HEK293 (cell line): ENCODE measurements around the gene PIK3AP1.
"Not testable (repeated sequence)": the region's sequence is repeated elsewhere in the genome, so short reads cannot be mapped to it uniquely, and the experiment has no call there.

Experiments used
- CTCF ChIA-PET: fragments of 350-600 bp; formaldehyde crosslinking; extraction: SDS; loops from one replicate; lab custom pipeline; 2021; ENCODE audit warnings: antibody characterized with exemption; lab: Yijun Ruan, JAX
- POLR2A ChIA-PET: fragments of 300-600 bp; formaldehyde crosslinking; extraction: SDS; loops from one replicate; lab custom pipeline; 2020; ENCODE audit warnings: antibody characterized with exemption, inconsistent platforms; lab: Yijun Ruan, JAX
- H3K27ac ChIP-seq: fragments of 200-500 bp; sonication (Bioruptor generic); 2 replicates; pipeline ENCODE4 v1.5.1; 2014; ENCODE audit warnings: low read depth, low read length, control low read depth, inconsistent platforms; ENCODE audit errors: extremely low read depth
- H3K36me3 ChIP-seq, 2 experiments: fragments of 200-500 bp in 1 of 2; sonication (Bioruptor generic) in 1 of 2; 1 replicate in 1 of 2; 2 replicates in 1 of 2; pipeline ENCODE4 v1.5.1; 2014 to 2017; ENCODE audit warnings: inconsistent platforms in 2 of 2, low read length in 2 of 2; ENCODE audit not compliant: control insufficient read depth in 2 of 2, insufficient read depth in 1 of 2
- H3K4me1 ChIP-seq: fragments of 200-500 bp; sonication (Bioruptor generic); 2 replicates; pipeline ENCODE4 v1.5.1; 2014; ENCODE audit warnings: mild to moderate bottlenecking, low read length, inconsistent platforms; ENCODE audit not compliant: control insufficient read depth, insufficient read depth
- H3K4me3 ChIP-seq: 2 replicates; pipeline ENCODE4 v1.5.1; 2011; ENCODE audit warnings: low read depth, mild to moderate bottlenecking, control low read depth, low read length, moderate library complexity
- H3K9me3 ChIP-seq: fragments of 200-500 bp; sonication (Bioruptor generic); 2 replicates; pipeline ENCODE4 v1.5.1; 2014; ENCODE audit warnings: low read depth, low read length, inconsistent platforms; ENCODE audit not compliant: control insufficient read depth, insufficient read depth
- GFI1B ChIP-seq: fragments of 450-650 bp; formaldehyde crosslinking; IDR thresholded peaks from 2 replicates; pipeline ENCODE4 v1.5.1; 2016; ENCODE audit warnings: missing biosample characterization, missing genetic modification characterization
- GLIS1 ChIP-seq: fragments of 450-650 bp; formaldehyde crosslinking; IDR thresholded peaks from 2 replicates; pipeline ENCODE4 v1.5.1; 2016; ENCODE audit warnings: missing biosample characterization, missing genetic modification characterization
- HOXC10 ChIP-seq: sonication (generic); formaldehyde crosslinking; IDR thresholded peaks from 2 replicates; pipeline ENCODE4 v1.8.1; 2023; ENCODE audit warnings: mild to moderate bottlenecking, missing genetic modification reagents
- MYNN ChIP-seq: fragments of 450-650 bp; formaldehyde crosslinking; IDR thresholded peaks from 2 replicates; pipeline ENCODE4 v1.5.1; 2016; ENCODE audit warnings: missing biosample characterization, missing genetic modification characterization, borderline replicate concordance
- SCRT1 ChIP-seq: fragments of 450-650 bp; formaldehyde crosslinking; IDR thresholded peaks from 2 replicates; pipeline ENCODE4 v1.5.1; 2016; ENCODE audit warnings: missing biosample characterization, missing genetic modification characterization, borderline replicate concordance
- SCRT2 ChIP-seq: fragments of 450-650 bp; formaldehyde crosslinking; IDR thresholded peaks from 2 replicates; pipeline ENCODE4 v1.5.1; 2016; ENCODE audit warnings: missing biosample characterization, missing genetic modification characterization
- ZNF121 ChIP-seq: fragments of 450-650 bp; formaldehyde crosslinking; IDR thresholded peaks from 2 replicates; pipeline ENCODE4 v1.5.1; 2016; ENCODE audit warnings: missing biosample characterization, missing genetic modification characterization
- ZNF146 ChIP-seq: fragments of 450-650 bp; formaldehyde crosslinking; IDR thresholded peaks from 2 replicates; pipeline ENCODE4 v1.5.1; 2016; ENCODE audit warnings: missing biosample characterization, missing genetic modification characterization
- ZNF155 ChIP-seq: fragments of 450-650 bp; formaldehyde crosslinking; IDR thresholded peaks from 2 replicates; pipeline ENCODE4 v1.5.1; 2016; ENCODE audit warnings: missing biosample characterization, missing genetic modification characterization
- ZNF214 ChIP-seq: fragments of 450-650 bp; formaldehyde crosslinking; IDR thresholded peaks from 2 replicates; pipeline ENCODE4 v1.5.1; 2017; ENCODE audit warnings: missing biosample characterization, mild to moderate bottlenecking, missing genetic modification characterization, borderline replicate concordance
- ZNF223 ChIP-seq: fragments of 450-650 bp; formaldehyde crosslinking; IDR thresholded peaks from 2 replicates; pipeline ENCODE4 v1.5.1; 2016; ENCODE audit warnings: missing biosample characterization, missing genetic modification characterization
- ZNF423 ChIP-seq: fragments of 450-650 bp; formaldehyde crosslinking; IDR thresholded peaks from 2 replicates; pipeline ENCODE4 v1.5.1; 2016; ENCODE audit warnings: missing biosample characterization, missing genetic modification characterization
- ZNF501 ChIP-seq: fragments of 450-650 bp; formaldehyde crosslinking; IDR thresholded peaks from 2 replicates; pipeline ENCODE4 v1.5.1; 2016; ENCODE audit warnings: missing biosample characterization, missing genetic modification characterization
- ZNF529 ChIP-seq: fragments of 450-650 bp; formaldehyde crosslinking; IDR thresholded peaks from 2 replicates; pipeline ENCODE4 v1.5.1; 2017; ENCODE audit warnings: missing genetic modification characterization, missing biosample characterization; ENCODE audit not compliant: insufficient replicate concordance
- ZNF549 ChIP-seq: fragments of 450-650 bp; IDR thresholded peaks from 2 replicates; pipeline ENCODE4 v1.5.1; 2018; ENCODE audit warnings: missing biosample characterization, missing genetic modification characterization, mild to moderate bottlenecking, inconsistent platforms, moderate library complexity
- ZNF558 ChIP-seq: fragments of 450-650 bp; formaldehyde crosslinking; IDR thresholded peaks from 2 replicates; pipeline ENCODE4 v1.5.1; 2016; ENCODE audit warnings: missing biosample characterization, missing genetic modification characterization
- ZNF560 ChIP-seq: fragments of 450-650 bp; formaldehyde crosslinking; IDR thresholded peaks from 2 replicates; pipeline ENCODE4 v1.5.1; 2017; ENCODE audit warnings: missing biosample characterization, missing genetic modification characterization, borderline replicate concordance
- ZNF623 ChIP-seq: fragments of 450-650 bp; formaldehyde crosslinking; IDR thresholded peaks from 2 replicates; pipeline ENCODE4 v1.5.1; 2016; ENCODE audit warnings: missing biosample characterization, missing genetic modification characterization
- ZNF768 ChIP-seq: fragments of 450-650 bp; formaldehyde crosslinking; IDR thresholded peaks from 2 replicates; pipeline ENCODE4 v1.5.1; 2018; ENCODE audit warnings: missing biosample characterization, mild to moderate bottlenecking, missing genetic modification characterization
- TF ChIP-seq, protein P1 (sequence below): fragments of 450-650 bp; formaldehyde crosslinking; IDR thresholded peaks from 2 replicates; pipeline ENCODE4 v1.5.1; 2016; ENCODE audit warnings: missing biosample characterization, missing genetic modification characterization
- TF ChIP-seq, protein P2 (sequence below): fragments of 450-650 bp; formaldehyde crosslinking; IDR thresholded peaks from 2 replicates; pipeline ENCODE4 v1.5.1; 2016; ENCODE audit warnings: missing biosample characterization, missing genetic modification characterization, borderline replicate concordance

The PIK3AP1 gene

DNA sequence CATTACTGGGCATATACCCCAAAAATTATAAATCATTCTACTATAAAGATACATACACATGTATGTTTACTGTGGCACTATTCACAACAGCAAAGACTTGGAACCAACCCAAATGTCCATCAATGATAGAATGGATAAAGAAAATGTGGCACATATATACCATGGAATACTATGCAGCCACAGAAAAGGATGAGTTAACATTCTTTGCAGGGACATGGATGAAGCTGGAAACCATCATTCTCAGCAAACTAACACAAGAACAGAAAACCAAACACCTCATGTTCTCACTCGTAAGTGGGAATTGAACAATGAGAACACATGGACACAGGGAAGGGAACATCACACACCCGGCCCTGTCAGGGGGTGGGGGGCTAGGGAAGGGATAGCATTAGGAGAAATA, 145.8 kb downstream of the PIK3AP1 start:
- peak; percentile 97 for TF ChIP-seq ZNF146 (tag by site-specific recombination)
- TF ChIP-seq, protein P1, sequence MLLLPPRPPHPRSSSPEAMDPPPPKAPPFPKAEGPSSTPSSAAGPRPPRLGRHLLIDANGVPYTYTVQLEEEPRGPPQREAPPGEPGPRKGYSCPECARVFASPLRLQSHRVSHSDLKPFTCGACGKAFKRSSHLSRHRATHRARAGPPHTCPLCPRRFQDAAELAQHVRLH = peak; percentile 76; the same call in 1 of the 2 replicates
- H3K4me3 ChIP-seq, H3K27ac ChIP-seq, H3K9me3 ChIP-seq, POLR2A ChIA-PET: not testable (repeated sequence)
- CTCF ChIA-PET = interaction anchor here (0.8 kb wide), 1 partner anchor 18 kb away, joined by 7 read pairs; no protein-coding TSS in a partner anchor
- peaks cover 18% of the 10 kb centered on the region for H3K4me1 ChIP-seq
- H3K36me3 ChIP-seq = peaks cover 3 to 17% of the 10 kb centered on the region in 2 experiments; a peak in 2 of 3 replicates

DNA sequence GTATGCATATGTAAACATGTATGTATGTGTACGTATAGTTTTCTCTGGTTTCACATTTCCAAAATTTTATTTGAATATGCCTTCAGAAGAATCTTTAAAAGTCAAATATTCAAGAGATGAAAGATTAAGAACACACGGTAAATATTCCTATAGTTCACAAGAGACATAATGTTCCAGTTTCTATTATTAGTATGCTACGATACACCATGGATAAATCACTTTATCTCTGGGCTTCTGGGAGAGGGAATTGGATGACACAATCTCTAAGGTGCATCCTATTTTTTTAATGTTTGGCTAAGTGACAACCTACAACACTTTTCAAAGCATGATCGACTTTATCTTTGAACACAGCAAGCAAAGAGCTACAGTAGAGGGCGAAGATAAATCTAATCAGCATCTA, 147.3 kb downstream of the PIK3AP1 start:
- Histone ChIP-seq H3K36me3 (peaks cover 3 to 21% of the 10 kb centered on the region in 2 experiments; a peak in 2 of 3 replicates), H3K9me3 (no peaks in the 10 kb centered on the region), H3K4me3 (no peak overlapping the region), H3K27ac (no peak overlapping the region), H3K4me1 (peaks cover 12% of the 10 kb centered on the region)
- POLR2A ChIA-PET = no interaction called here
- CTCF ChIA-PET = no interaction called here
- no peak for TF ChIP-seq SCRT1 (tag by site-specific recombination)
- no peak for TF ChIP-seq MYNN (tag by site-specific recombination)
- TF ChIP-seq ZNF223 (tag by site-specific recombination) = no peak
- TF ChIP-seq ZNF560 (tag by site-specific recombination) = no peak
- no peak for TF ChIP-seq ZNF623 (tag by site-specific recombination)
- no peak for TF ChIP-seq ZNF501 (tag by site-specific recombination)
- TF ChIP-seq HOXC10 = no peak
- TF ChIP-seq ZNF121 (tag by site-specific recombination) = no peak
- no peak for TF ChIP-seq GLIS1
- TF ChIP-seq, protein P2, sequence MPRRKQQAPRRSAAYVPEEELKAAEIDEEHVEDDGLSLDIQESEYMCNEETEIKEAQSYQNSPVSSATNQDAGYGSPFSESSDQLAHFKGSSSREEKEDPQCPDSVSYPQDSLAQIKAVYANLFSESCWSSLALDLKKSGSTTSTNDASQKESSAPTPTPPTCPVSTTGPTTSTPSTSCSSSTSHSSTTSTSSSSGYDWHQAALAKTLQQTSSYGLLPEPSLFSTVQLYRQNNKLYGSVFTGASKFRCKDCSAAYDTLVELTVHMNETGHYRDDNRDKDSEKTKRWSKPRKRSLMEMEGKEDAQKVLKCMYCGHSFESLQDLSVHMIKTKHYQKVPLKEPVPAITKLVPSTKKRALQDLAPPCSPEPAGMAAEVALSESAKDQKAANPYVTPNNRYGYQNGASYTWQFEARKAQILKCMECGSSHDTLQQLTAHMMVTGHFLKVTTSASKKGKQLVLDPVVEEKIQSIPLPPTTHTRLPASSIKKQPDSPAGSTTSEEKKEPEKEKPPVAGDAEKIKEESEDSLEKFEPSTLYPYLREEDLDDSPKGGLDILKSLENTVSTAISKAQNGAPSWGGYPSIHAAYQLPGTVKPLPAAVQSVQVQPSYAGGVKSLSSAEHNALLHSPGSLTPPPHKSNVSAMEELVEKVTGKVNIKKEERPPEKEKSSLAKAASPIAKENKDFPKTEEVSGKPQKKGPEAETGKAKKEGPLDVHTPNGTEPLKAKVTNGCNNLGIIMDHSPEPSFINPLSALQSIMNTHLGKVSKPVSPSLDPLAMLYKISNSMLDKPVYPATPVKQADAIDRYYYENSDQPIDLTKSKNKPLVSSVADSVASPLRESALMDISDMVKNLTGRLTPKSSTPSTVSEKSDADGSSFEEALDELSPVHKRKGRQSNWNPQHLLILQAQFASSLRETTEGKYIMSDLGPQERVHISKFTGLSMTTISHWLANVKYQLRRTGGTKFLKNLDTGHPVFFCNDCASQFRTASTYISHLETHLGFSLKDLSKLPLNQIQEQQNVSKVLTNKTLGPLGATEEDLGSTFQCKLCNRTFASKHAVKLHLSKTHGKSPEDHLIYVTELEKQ (tag by site-specific recombination) = no peak
- no peak for TF ChIP-seq ZNF529 (tag by site-specific recombination)
- TF ChIP-seq ZNF423 (tag by site-specific recombination) = no peak

DNA sequence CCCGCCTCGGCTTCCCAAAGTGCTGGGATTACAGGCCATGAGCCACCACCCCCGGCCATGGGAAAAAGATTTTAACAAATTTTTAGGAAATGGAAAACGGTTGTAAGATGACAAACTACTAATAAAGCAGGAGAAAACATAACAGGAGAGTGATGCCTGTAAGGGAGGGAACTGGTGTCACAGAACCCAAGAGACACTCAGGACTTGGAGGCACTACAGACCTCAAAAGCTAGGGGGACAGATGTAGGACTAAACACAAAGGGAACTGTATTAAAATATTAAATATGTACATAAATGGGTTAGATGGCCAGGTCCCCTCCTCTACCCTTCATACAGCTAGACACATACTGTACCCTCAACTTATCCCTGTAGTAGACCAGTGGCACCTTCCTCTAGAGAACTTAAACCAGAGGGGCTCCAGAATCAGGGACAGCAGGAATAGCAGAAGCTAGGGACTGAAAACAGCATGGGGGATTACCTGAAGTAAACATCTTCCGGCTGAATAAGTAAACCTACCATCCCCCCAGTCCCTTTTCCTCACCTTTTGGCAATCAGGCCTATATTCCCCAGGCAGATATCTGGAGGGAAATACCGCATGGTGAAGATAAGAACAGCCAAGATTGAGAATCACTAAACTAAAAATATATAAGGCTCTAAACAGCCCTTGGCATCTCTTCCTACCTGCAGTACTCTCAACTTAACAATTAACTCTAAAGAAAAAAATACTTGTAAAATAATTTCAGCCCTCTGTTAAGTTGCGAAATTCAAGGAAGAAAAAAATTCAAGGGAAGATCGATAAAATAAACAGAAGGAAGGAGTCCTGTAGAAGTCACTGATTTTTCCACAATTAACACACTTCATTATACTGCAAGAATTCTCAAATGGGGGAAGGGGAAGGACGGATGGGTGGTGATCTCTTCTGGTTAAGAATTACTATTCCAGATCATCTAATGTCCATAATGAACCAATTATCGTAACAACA, 149.0 kb downstream of the PIK3AP1 start:
- H3K4me3 ChIP-seq = no peak overlapping the region
- no peaks in the 10 kb centered on the region for H3K9me3 ChIP-seq
- H3K27ac ChIP-seq = no peak overlapping the region
- peaks cover 9 to 25% of the 10 kb centered on the region in 2 experiments for H3K36me3 ChIP-seq
- TF ChIP-seq ZNF558 (tag by site-specific recombination) (no peak), ZNF155 (tag by site-specific recombination) (no peak), SCRT2 (no peak), GFI1B (tag by site-specific recombination) (no peak), ZNF768 (no peak), ZNF214 (no peak), ZNF549 (tag by site-specific recombination) (no peak)
- POLR2A ChIA-PET = no interaction called here
- H3K4me1 ChIP-seq = peaks cover 7% of the 10 kb centered on the region
- CTCF ChIA-PET = interaction anchor here (0.7 kb wide), 1 partner anchor 577 kb away, joined by 3 read pairs; no protein-coding TSS in a partner anchor
